Airway epithelial cell (primary cell): Measurements from ENCODE around the gene CNGB1. TPM values are rescaled to one million over a fixed set of nuclear protein-coding genes. Genes with fewer than 3 reads are reported as not detected.

Experiments
- total RNA-seq: library from RNA; depleted of rRNA; stranded (reverse); fragments of >200 nt; gene quantifications from 2 replicates; pipeline ENCODE4 v1.2.3, GENCODE V29; 2015

CNGB1 gene
- total RNA-seq, result 0.65 and 1.2 TPM in 2 replicates

GRCh38 chr16:57970970-57971369, at the start of gene CNGB1:
CNGB1 (minus strand) TSS chr16:57971128; CDS start chr16:57967286, 3,842 bp downstream.

GRCh38 chr16:58000706-58001676, 30.1 kb upstream of the CNGB1 start, which contains the start of gene USB1:
USB1 (plus strand) TSS chr16:58001407; CDS start chr16:58001484, 77 bp downstream.

DNA sequence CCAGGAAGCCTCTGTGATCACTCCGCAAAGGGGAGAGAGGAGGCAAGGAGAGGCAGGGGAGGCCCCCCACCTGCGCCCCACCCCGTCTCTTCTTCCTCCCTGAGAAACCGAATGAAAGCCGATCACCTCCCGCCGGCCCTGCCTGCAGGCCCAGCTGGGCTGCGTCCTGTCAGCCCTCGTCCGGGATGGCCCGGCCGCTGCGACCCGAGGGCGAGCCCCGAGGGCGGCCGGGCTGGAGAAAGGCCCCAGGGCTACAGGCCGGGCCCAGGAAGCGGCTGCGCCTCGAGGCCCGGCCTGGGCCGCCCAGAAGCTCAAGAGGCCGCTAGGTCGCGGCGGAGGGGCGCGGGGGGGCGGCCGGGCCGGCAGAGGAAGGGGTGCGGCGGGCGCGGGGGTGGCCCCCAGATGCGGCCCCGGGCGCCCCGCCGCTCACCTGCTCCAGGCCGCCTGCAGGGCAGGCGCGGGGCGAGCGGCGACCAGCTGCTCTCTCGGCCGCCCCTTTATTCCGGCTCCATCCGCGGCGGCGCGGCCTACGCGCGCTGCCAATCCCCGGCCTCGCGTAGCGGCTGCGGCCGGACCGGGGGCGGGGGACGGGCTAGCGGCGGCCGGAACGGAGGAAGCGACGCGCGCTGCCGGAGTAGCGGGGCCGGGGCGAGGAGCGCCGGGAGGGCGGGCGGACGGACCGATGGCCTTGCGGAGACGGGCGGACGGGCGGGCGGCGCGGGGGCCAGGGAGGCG, 29.2 kb upstream of the CNGB1 start, which contains the start of gene ZNF319:
TSS of gene ZNF319 (minus strand) at position 702 of the 735 bp plus-strand sequence. CDS start 2,407 bp downstream, outside the sequence.

Other genes starting within 250 kb of the CNGB1 start
- gene KATNB1, start 235.4 kb downstream of the CNGB1 start, total RNA-seq, result 27.6 and 35.7 TPM in 2 replicates
- 28.2 and 41.1 TPM in 2 replicates for gene KIFC3, start 168.6 kb downstream of the CNGB1 start, total RNA-seq
- gene ZNF319, start 29.5 kb upstream of the CNGB1 start, total RNA-seq, result 4.5 and 4.7 TPM in 2 replicates
- gene USB1, start 30.3 kb upstream of the CNGB1 start, total RNA-seq, result 24.8 and 28.0 TPM in 2 replicates
- 11.2 and 13.1 TPM in 2 replicates for gene MMP15, start 54.6 kb upstream of the CNGB1 start, total RNA-seq
- gene CFAP20, start 158.3 kb upstream of the CNGB1 start, total RNA-seq, result 56.8 and 57.9 TPM in 2 replicates
- gene CSNK2A2, start 227.0 kb upstream of the CNGB1 start, total RNA-seq, result 28.1 and 42.0 TPM in 2 replicates